K562 (cell line): ENCODE measurements around the gene SLC19A1.

Source experiments
- BACH1 ChIP-seq: fragments of 200-800 bp; sonication (Bioruptor generic); IDR thresholded peaks from 2 replicates; pipeline ENCODE4 v1.6.1; 2016; ENCODE audit warnings: missing genetic modification characterization, missing compliant biosample characterization
- CBX2 ChIP-seq: fragments of 200-600 bp; sonication (generic); IDR thresholded peaks from one replicate; pipeline ENCODE4 v1.6.1; 2012; ENCODE audit warnings: mild to moderate bottlenecking, low read length, inconsistent platforms; ENCODE audit not compliant: insufficient read depth, poor library complexity, severe bottlenecking
- CCAR2 ChIP-seq: fragments of 200-400 bp; formaldehyde crosslinking; IDR thresholded peaks from 2 replicates; pipeline ENCODE4 v1.6.1; 2017; ENCODE audit warnings: mild to moderate bottlenecking, low read depth, low read length
- CEBPZ ChIP-seq: fragments of 150-350 bp; IDR thresholded peaks from 2 replicates; pipeline ENCODE4 v1.6.1; 2014; ENCODE audit warnings: low read depth, mild to moderate bottlenecking, low read length, borderline replicate concordance
- CTCF ChIP-seq, 3 experiments: IDR thresholded peaks in 2 of 3; conservative IDR thresholded peaks in 1 of 3; 2 replicates each; pipeline ENCODE4 v1.5.1; 2011 to 2012; ENCODE audit warnings: low read length in 3 of 3, mild to moderate bottlenecking in 3 of 3, control low read depth in 2 of 3, improper control_type of control experiment in 1 of 3, inconsistent platforms in 1 of 3, low read depth in 1 of 3, mixed read lengths in 1 of 3, moderate library complexity in 1 of 3; ENCODE audit not compliant: insufficient read depth in 2 of 3
- HDAC6 ChIP-seq: IDR thresholded peaks from 2 replicates; pipeline ENCODE4 v1.6.1; 2012; ENCODE audit warnings: low read depth, mild to moderate bottlenecking, control low read depth, inconsistent platforms, low read length, moderate library complexity
- KLF10 ChIP-seq: fragments of 250-450 bp; sonication (Bioruptor Pico); IDR thresholded peaks from 2 replicates; pipeline ENCODE4 v1.6.1; 2021; ENCODE audit warnings: matching md5 sums
- POLR2A ChIP-seq: fragments of 450-650 bp; conservative IDR thresholded peaks from 2 replicates; pipeline ENCODE4 v1.6.1; 2016
- PYGO2 ChIP-seq: fragments of 450-650 bp; IDR thresholded peaks from 2 replicates; pipeline ENCODE4 v1.6.1; 2016; ENCODE audit warnings: mild to moderate bottlenecking, missing genetic modification characterization, moderate library complexity, missing compliant biosample characterization
- RBBP5 ChIP-seq: fragments of 200-600 bp; sonication (generic); IDR thresholded peaks from 2 replicates; pipeline ENCODE4 v1.6.1; 2012; ENCODE audit warnings: borderline replicate concordance, mild to moderate bottlenecking, low read length, control low read depth, inconsistent platforms; ENCODE audit not compliant: insufficient read depth, poor library complexity, severe bottlenecking
- STAT5A ChIP-seq: IDR thresholded peaks from 2 replicates; pipeline ENCODE4 v1.6.1; 2012; ENCODE audit warnings: low read length, inconsistent platforms, borderline replicate concordance
- TAF1 ChIP-seq: IDR thresholded peaks from 2 replicates; pipeline ENCODE4 v1.6.1; 2011; ENCODE audit warnings: mild to moderate bottlenecking, low read length, moderate library complexity; ENCODE audit not compliant: insufficient read depth, control insufficient read depth, severe bottlenecking; ENCODE audit errors: extremely low read depth
- ZNF699 ChIP-seq: fragments of 250-450 bp; sonication (Bioruptor Pico); IDR thresholded peaks from 2 replicates; pipeline ENCODE4 v1.8.0; 2021; ENCODE audit warnings: mild to moderate bottlenecking, moderate library complexity; ENCODE audit not compliant: insufficient replicate concordance

- TF ChIP-seq CCAR2 = no peak
- no peak for TF ChIP-seq CTCF (IDR thresholded peaks at IDR 0.05 in 2 of 3, conservative IDR thresholded peaks at IDR 0.05 in 1 of 3; ENCODE audit: insufficient read depth in 2 of 3, low read depth in 1 of 3, low read length in 3 of 3)
- no peak for TF ChIP-seq BACH1 (tag)
- no peak for TF ChIP-seq CEBPZ
- TF ChIP-seq ZNF699 (CRISPR knock-in tag) = no peak
- TF ChIP-seq KLF10 (CRISPR knock-in tag) = no peak
- TF ChIP-seq HDAC6 = no peak
- TF ChIP-seq CBX2 = no peak
- TF ChIP-seq STAT5A = no peak
- TF ChIP-seq TAF1 = no peak
- no peak for TF ChIP-seq POLR2A
- TF ChIP-seq RBBP5 = no peak
- no peak for TF ChIP-seq PYGO2 (tag)
Measured at GRCh38 chr21:45540601-45540970, 1.7 kb downstream of the SLC19A1 start.
